Activated B cell treated with CpG ODN at 0.5 μM for 24 hours (primary cell): ENCODE data around the gene MIAT. TPM values are rescaled to one million over a fixed set of nuclear protein-coding genes. Genes with fewer than 3 reads are reported as not detected.

Source experiments
- ATAC-seq: fragments of 200-7000 bp; cut with Tn5 transposase; one replicate; pipeline ENCODE4 v1.10.0; 2021; ENCODE audit warnings: low read depth, mild to moderate bottlenecking, moderate library complexity
- CTCF ChIA-PET: fragments of 350-600 bp; sonication (Branson Sonifier 250); formaldehyde crosslinking; loops from one replicate; lab custom pipeline; 2021; ENCODE audit warnings: antibody characterized with exemption; lab: Charles Lee
- POLR2A ChIA-PET: fragments of 350-600 bp; sonication (Branson Sonifier 250); formaldehyde crosslinking; loops from one replicate; lab custom pipeline; 2021; ENCODE audit warnings: antibody characterized with exemption; lab: Charles Lee
- DNase-seq: peaks from one replicate; pipeline ENCODE4 v3.0.0; 2022
- H3K27ac Mint-ChIP-seq: one replicate; pipeline ENCODE4 v1.8.0; 2020; ENCODE audit warnings: mixed read lengths
- H3K27me3 Mint-ChIP-seq: one replicate; pipeline ENCODE4 v1.8.0; 2021; ENCODE audit warnings: mixed read lengths
- H3K36me3 Mint-ChIP-seq: one replicate; pipeline ENCODE4 v1.8.0; 2021; ENCODE audit warnings: low read depth, mixed read lengths
- H3K4me1 Mint-ChIP-seq: one replicate; pipeline ENCODE4 v1.8.0; 2021; ENCODE audit warnings: mixed read lengths
- H3K4me3 Mint-ChIP-seq: one replicate; pipeline ENCODE4 v1.8.0; 2020; ENCODE audit warnings: mild to moderate bottlenecking, mixed read lengths
- H3K9me3 Mint-ChIP-seq: one replicate; pipeline ENCODE4 v1.8.0; 2020; ENCODE audit warnings: mixed read lengths
- intact Hi-C: fragments of 100-400 bp; cut with micrococcal nuclease; formaldehyde crosslinking; loops from one replicate; pipeline ENCODE4 v1.15.1; 2024
- total RNA-seq: library from RNA; stranded (reverse); gene quantifications from 2 replicates; pipeline ENCODE4 v1.2.3, GENCODE V29; 2022
- TF ChIP-seq, protein P1 (sequence below): fragments of 200-600 bp; IDR thresholded peaks from one replicate; pipeline ENCODE4 v1.8.0; 2022; ENCODE audit warnings: antibody characterized with exemption, mild to moderate bottlenecking

MIAT gene
- total RNA-seq: 6.6 and 7.3 TPM in 2 replicates

- DNase-seq (peak; percentile 35), ATAC-seq (peak; percentile 69)
- no peaks in the 10 kb centered on the region for H3K36me3 Mint-ChIP-seq
These were observed at the start of gene MIAT for GRCh38 chr22:26656891-26657851. TSS of gene MIAT (plus strand) at chr22:26657588.

GRCh38 chr22:26608129-26608528 is 49.3 kb upstream of the MIAT start:
- intact Hi-C loops: no loop called here
- CTCF ChIA-PET: no interaction called here
- Mint-ChIP-seq H3K27ac (no peak overlapping the region), H3K4me3 (no peak overlapping the region), H3K4me1 (peaks cover 11% of the 10 kb centered on the region), H3K27me3 (no peaks in the 10 kb centered on the region), H3K9me3 (no peaks in the 10 kb centered on the region), H3K36me3 (no peaks in the 10 kb centered on the region)
- TF ChIP-seq, protein P1, sequence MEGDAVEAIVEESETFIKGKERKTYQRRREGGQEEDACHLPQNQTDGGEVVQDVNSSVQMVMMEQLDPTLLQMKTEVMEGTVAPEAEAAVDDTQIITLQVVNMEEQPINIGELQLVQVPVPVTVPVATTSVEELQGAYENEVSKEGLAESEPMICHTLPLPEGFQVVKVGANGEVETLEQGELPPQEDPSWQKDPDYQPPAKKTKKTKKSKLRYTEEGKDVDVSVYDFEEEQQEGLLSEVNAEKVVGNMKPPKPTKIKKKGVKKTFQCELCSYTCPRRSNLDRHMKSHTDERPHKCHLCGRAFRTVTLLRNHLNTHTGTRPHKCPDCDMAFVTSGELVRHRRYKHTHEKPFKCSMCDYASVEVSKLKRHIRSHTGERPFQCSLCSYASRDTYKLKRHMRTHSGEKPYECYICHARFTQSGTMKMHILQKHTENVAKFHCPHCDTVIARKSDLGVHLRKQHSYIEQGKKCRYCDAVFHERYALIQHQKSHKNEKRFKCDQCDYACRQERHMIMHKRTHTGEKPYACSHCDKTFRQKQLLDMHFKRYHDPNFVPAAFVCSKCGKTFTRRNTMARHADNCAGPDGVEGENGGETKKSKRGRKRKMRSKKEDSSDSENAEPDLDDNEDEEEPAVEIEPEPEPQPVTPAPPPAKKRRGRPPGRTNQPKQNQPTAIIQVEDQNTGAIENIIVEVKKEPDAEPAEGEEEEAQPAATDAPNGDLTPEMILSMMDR: no peak
- POLR2A ChIA-PET: no interaction called here
- ATAC-seq (no peak), DNase-seq (no peak)

More at GRCh38 chr22:26656891-26657851, at the start of gene MIAT:
- Mint-ChIP-seq H3K4me1 (peaks cover 24% of the 10 kb centered on the region), H3K27me3 (peaks cover 8% of the 10 kb centered on the region), H3K27ac (no peak within 1 kb of the TSS), H3K9me3 (no peaks in the 10 kb centered on the region), H3K4me3 (peak within 1 kb of the TSS; percentile 89)
- intact Hi-C loops: loop anchor here (5.0 kb wide), 1 partner anchor 225 kb away; no protein-coding TSS in a partner anchor
- ChIA-PET CTCF (interaction anchor here (0.9 kb wide), 1 partner anchor 9 kb away, joined by 3 read pairs; no protein-coding TSS in a partner anchor), POLR2A (interaction anchor here (0.7 to 1.6 kb wide), 3 partner anchors 8 to 1093 kb away, joined by 3 to 7 read pairs (median 3); no protein-coding TSS in a partner anchor)
- TF ChIP-seq, protein P1: no peak

GRCh38 chr22:26609287-26609686 is 48.1 kb upstream of the MIAT start:
- Mint-ChIP-seq H3K36me3 (no peaks in the 10 kb centered on the region), H3K27me3 (no peaks in the 10 kb centered on the region), H3K4me3 (no peak overlapping the region), H3K9me3 (no peaks in the 10 kb centered on the region), H3K4me1 (peaks cover 11% of the 10 kb centered on the region), H3K27ac (no peak overlapping the region)
- ChIA-PET CTCF (no interaction called here), POLR2A (no interaction called here)
- TF ChIP-seq, protein P1: no peak
- intact Hi-C loops: no loop called here
- ATAC-seq: no peak
- no peak for DNase-seq

DNA sequence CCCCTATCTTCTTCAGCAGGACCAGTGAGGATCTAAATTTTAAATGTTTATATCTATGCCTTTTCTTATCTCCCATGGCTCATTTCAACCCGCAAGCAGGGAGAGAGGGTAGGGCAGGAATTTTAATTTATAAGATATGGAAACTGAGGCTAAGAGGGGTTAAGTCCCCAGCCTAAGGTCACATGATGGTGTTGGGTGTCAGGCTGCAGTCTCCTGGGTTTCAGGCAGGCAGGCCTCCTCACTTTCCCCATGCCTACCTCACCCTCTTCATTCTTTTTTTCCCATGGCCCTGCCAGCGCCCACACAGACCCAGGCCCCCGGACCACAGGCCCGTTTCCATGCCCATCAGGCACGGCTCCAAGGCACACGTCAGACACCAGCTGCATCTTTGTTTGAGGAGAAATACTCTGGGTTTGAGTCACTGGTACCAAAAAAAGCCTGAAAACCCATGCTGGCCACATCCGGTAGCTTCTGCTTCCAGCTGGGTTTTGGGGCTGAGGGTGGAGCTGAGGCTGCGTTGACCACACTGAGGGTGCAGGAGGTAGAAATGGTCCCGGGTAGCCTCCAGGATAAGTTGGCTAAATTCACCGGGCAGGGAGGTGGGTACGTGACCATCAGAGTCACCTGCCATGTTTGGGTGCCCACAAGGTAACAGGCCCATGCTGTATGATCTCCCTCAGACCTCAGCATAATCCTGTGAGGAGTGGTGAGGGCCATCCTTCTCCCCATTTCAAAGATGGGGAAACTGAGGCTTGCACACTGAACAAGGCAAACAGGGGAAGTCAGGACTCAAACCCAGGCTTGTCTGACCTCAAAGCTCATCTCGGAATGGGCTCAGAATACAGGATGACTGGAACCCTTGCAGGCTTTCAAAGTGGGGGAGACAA is 47.1 kb upstream of the MIAT start:
- peak overlapping the region; percentile 31 for H3K27ac Mint-ChIP-seq
- intact Hi-C loops: no loop called here
- no peaks in the 10 kb centered on the region for H3K27me3 Mint-ChIP-seq
- no peak for DNase-seq
- H3K9me3 Mint-ChIP-seq: no peaks in the 10 kb centered on the region
- peak; percentile 73 for ATAC-seq
- H3K4me3 Mint-ChIP-seq: peak overlapping the region; percentile 32
- no peaks in the 10 kb centered on the region for H3K36me3 Mint-ChIP-seq
- CTCF ChIA-PET: no interaction called here
- H3K4me1 Mint-ChIP-seq: peaks cover 15% of the 10 kb centered on the region
- TF ChIP-seq, protein P1: no peak
- POLR2A ChIA-PET: interaction anchor here (1.0 kb wide), 1 partner anchor 98 kb away, joined by 3 read pairs; the partner anchor contains the start of gene TFIP11
